Astrocyte (in vitro differentiated cells and primary cell): Measurements from ENCODE around the gene PAM16. TPM values are rescaled to one million over a fixed set of nuclear protein-coding genes. Genes with fewer than 3 reads are reported as not detected.
"Not testable (repeated sequence)": the region's sequence is repeated elsewhere in the genome, so short reads cannot be mapped to it uniquely, and the experiment has no call there.

ENCODE experiments used
- DNase-seq: peaks from one replicate; pipeline ENCODE4 v3.0.0-alpha.2; 2010; ENCODE audit warnings: low read depth
- FAIRE-seq: peaks from 2 replicates; lab custom pipeline; 2011; peaks lifted over from hg19 to GRCh38; lab: Jason Lieb, UNC
- H2AFZ ChIP-seq: 2 replicates; pipeline ENCODE4 v1.6.0; 2012; ENCODE audit warnings: low read depth, low read length, inconsistent platforms
- H3K27ac ChIP-seq: 2 replicates; pipeline ENCODE4 v1.5.1; 2011; ENCODE audit warnings: low read depth, low read length, inconsistent platforms
- H3K27me3 ChIP-seq: 2 replicates; pipeline ENCODE4 v1.6.0; 2011; ENCODE audit warnings: low read length, inconsistent platforms; ENCODE audit not compliant: insufficient read depth
- H3K36me3 ChIP-seq: 2 replicates; pipeline ENCODE4 v1.5.1; 2011; ENCODE audit warnings: low read length, inconsistent platforms; ENCODE audit not compliant: insufficient read depth
- H3K4me1 ChIP-seq: 2 replicates; pipeline ENCODE4 v1.5.1; 2011; ENCODE audit warnings: low read length, inconsistent platforms; ENCODE audit not compliant: insufficient read depth
- H3K4me2 ChIP-seq: 2 replicates; pipeline ENCODE4 v1.6.0; 2012; ENCODE audit warnings: low read length, inconsistent platforms
- H3K4me3 ChIP-seq: 2 replicates; pipeline ENCODE4 v1.5.1; 2011; ENCODE audit warnings: low read depth, mild to moderate bottlenecking, low read length, inconsistent platforms; ENCODE audit not compliant: insufficient read depth
- H3K79me2 ChIP-seq: 2 replicates; pipeline ENCODE4 v1.6.0; 2012; ENCODE audit warnings: mild to moderate bottlenecking, low read length, inconsistent platforms; ENCODE audit not compliant: insufficient read depth
- H3K9ac ChIP-seq: 2 replicates; pipeline ENCODE4 v1.6.0; 2012; ENCODE audit warnings: mild to moderate bottlenecking, low read length, inconsistent platforms
- H3K9me3 ChIP-seq: 2 replicates; pipeline ENCODE4 v1.5.1; 2012; ENCODE audit warnings: low read depth, mild to moderate bottlenecking, low read length, inconsistent platforms; ENCODE audit not compliant: insufficient read depth
- H4K20me1 ChIP-seq: 2 replicates; pipeline ENCODE4 v1.6.0; 2012; ENCODE audit warnings: low read length, inconsistent platforms; ENCODE audit not compliant: insufficient read depth
- H3K27ac Mint-ChIP-seq: one replicate; pipeline ENCODE4 v1.8.0; 2021; ENCODE audit warnings: mild to moderate bottlenecking, mixed read lengths; ENCODE audit not compliant: unreplicated experiment
- H3K27me3 Mint-ChIP-seq: one replicate; pipeline ENCODE4 v1.8.0; 2021; ENCODE audit warnings: low read depth, mixed read lengths; ENCODE audit not compliant: unreplicated experiment
- H3K36me3 Mint-ChIP-seq: one replicate; pipeline ENCODE4 v1.8.0; 2021; ENCODE audit warnings: low read depth, mixed read lengths; ENCODE audit not compliant: unreplicated experiment
- H3K4me1 Mint-ChIP-seq: one replicate; pipeline ENCODE4 v1.8.0; 2021; ENCODE audit warnings: low read depth, mixed read lengths; ENCODE audit not compliant: unreplicated experiment
- H3K4me3 Mint-ChIP-seq: one replicate; pipeline ENCODE4 v1.8.0; 2021; ENCODE audit warnings: mild to moderate bottlenecking, moderate library complexity, mixed read lengths; ENCODE audit not compliant: unreplicated experiment
- H3K9me3 Mint-ChIP-seq: one replicate; pipeline ENCODE4 v1.8.0; 2021; ENCODE audit warnings: mild to moderate bottlenecking, mixed read lengths; ENCODE audit not compliant: unreplicated experiment
- EZH2 ChIP-seq: IDR thresholded peaks from 2 replicates; pipeline ENCODE4 v1.6.1; 2012; ENCODE audit warnings: mild to moderate bottlenecking, low read length, inconsistent platforms; ENCODE audit not compliant: insufficient read depth
- total RNA-seq: library from RNA; stranded (reverse); gene quantifications from 2 replicates; pipeline ENCODE4 v1.2.1, GENCODE V29; 2021
- TF ChIP-seq, protein P1 (sequence below): IDR thresholded peaks from 2 replicates; pipeline ENCODE4 v1.5.1; 2011; ENCODE audit warnings: low read depth, mild to moderate bottlenecking, inconsistent platforms, low read length, moderate library complexity; ENCODE audit not compliant: insufficient read depth

Gene PAM16
- total RNA-seq, 1 donor from 2014 or later = 51.9 TPM

DNA sequence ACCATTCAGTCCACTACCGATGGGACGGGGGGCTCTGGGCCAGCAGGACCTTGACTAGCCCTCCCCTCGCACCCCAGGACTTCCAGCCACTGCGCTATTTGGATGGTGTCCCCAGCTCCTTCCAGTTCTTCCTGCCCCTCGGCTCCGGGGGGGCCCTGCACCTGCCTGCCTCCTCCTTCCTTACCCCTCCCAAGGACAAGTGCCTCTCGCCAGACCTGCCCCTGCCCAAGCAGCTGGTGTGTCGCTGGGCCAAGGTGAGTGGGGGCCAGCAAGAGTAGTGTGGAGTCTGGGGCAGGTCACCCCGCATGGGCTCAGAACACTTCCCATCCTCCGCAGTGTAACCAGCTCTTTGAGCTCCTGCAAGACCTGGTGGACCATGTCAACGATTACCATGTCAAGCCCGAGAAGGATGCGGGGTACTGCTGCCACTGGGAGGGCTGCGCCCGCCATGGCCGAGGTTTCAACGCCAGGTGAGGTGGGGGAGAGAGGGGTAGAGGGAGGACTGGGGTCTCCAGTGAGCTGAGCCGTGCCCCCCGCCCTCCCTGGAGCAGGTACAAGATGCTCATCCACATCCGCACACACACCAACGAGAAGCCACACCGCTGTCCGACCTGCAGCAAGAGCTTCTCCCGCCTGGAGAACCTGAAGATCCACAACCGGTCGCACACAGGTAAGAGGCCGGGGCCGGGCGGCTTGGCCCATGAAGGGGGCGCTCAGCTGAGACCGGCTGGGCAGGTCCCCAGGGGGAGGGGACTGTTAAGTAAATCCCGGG is 16.2 kb downstream of the PAM16 start:
- H4K20me1 ChIP-seq = peaks cover 74% of the 10 kb centered on the region
- H3K4me1 ChIP-seq = no peaks in the 10 kb centered on the region
- no peaks in the 10 kb centered on the region for H3K27me3 ChIP-seq
- no peak overlapping the region for H3K27ac Mint-ChIP-seq
- H3K4me2 ChIP-seq = no peak overlapping the region
- H3K36me3 ChIP-seq = peaks cover 3% of the 10 kb centered on the region
- no peak for DNase-seq
- no peak for FAIRE-seq
- peaks cover 27% of the 10 kb centered on the region for H3K79me2 ChIP-seq
- H2AFZ ChIP-seq = no peak overlapping the region
- no peaks in the 10 kb centered on the region for H3K4me1 Mint-ChIP-seq
- TF ChIP-seq EZH2 = no peak
- TF ChIP-seq, protein P1, sequence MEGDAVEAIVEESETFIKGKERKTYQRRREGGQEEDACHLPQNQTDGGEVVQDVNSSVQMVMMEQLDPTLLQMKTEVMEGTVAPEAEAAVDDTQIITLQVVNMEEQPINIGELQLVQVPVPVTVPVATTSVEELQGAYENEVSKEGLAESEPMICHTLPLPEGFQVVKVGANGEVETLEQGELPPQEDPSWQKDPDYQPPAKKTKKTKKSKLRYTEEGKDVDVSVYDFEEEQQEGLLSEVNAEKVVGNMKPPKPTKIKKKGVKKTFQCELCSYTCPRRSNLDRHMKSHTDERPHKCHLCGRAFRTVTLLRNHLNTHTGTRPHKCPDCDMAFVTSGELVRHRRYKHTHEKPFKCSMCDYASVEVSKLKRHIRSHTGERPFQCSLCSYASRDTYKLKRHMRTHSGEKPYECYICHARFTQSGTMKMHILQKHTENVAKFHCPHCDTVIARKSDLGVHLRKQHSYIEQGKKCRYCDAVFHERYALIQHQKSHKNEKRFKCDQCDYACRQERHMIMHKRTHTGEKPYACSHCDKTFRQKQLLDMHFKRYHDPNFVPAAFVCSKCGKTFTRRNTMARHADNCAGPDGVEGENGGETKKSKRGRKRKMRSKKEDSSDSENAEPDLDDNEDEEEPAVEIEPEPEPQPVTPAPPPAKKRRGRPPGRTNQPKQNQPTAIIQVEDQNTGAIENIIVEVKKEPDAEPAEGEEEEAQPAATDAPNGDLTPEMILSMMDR = no peak
- H3K9ac ChIP-seq = no peak overlapping the region
- no peak overlapping the region for H3K4me3 ChIP-seq
- H3K27ac ChIP-seq = no peak overlapping the region
- no peaks in the 10 kb centered on the region for H3K9me3 Mint-ChIP-seq
- H3K36me3 Mint-ChIP-seq = peaks cover 5% of the 10 kb centered on the region
- no peak overlapping the region for H3K4me3 Mint-ChIP-seq
- H3K9me3 ChIP-seq = no peaks in the 10 kb centered on the region
- H3K27me3 Mint-ChIP-seq = no peaks in the 10 kb centered on the region

DNA sequence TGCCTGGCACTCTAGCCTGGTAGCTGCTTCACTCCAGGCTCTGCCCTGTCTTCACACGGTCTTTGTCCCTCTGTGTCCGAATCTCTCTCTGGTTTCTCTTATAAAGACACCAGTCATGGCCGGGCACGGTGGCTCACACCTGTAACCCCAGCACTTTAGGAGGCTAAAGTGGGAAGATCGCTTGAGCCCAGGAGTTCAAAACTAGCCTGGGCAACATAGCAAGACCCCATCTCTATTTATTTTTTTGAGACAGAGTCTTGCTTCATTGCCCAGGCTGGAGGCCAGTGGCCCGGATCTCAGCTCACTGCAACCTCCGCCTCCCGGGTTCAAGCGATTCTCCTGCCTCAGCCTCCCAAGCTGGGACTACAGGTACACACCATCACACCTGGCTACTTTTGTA is 17.4 kb downstream of the PAM16 start:
- H3K79me2 ChIP-seq = peaks cover 39% of the 10 kb centered on the region
- H3K4me3 ChIP-seq, H3K27me3 Mint-ChIP-seq, H3K4me3 Mint-ChIP-seq, H3K36me3 Mint-ChIP-seq, FAIRE-seq, H3K9me3 ChIP-seq, H3K4me2 ChIP-seq, H3K4me1 Mint-ChIP-seq, H3K4me1 ChIP-seq, H3K27ac Mint-ChIP-seq, H3K9me3 Mint-ChIP-seq, H3K27ac ChIP-seq, H2AFZ ChIP-seq, H3K27me3 ChIP-seq, DNase-seq, H3K9ac ChIP-seq, H3K36me3 ChIP-seq: not testable (repeated sequence)
- peaks cover 78% of the 10 kb centered on the region for H4K20me1 ChIP-seq

DNA sequence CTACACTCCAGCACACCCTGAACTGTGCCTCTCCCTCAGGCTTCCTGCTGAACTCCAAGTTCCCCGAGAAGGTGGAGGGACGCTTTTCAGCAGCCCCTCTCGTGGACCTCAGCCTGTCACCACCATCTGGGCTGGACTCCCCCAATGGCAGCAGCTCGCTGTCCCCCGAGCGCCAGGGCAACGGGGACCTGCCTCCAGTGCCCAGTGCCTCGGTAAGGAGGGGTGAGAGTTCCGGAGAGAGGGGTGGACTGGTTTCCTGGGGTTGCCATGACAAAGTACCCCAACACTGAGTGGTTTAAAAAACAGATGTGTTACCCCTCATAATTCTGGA is 17.8 kb downstream of the PAM16 start:
- Histone ChIP-seq H3K79me2 (peaks cover 44% of the 10 kb centered on the region), H3K9ac (no peak overlapping the region), H3K36me3 (peaks cover 3% of the 10 kb centered on the region), H2AFZ (no peak overlapping the region), H3K4me3 (no peak overlapping the region), H3K27me3 (no peaks in the 10 kb centered on the region), H3K4me2 (no peak overlapping the region), H3K4me1 (peaks cover 10% of the 10 kb centered on the region), H3K9me3 (no peaks in the 10 kb centered on the region), H4K20me1 (peaks cover 78% of the 10 kb centered on the region), H3K27ac (no peak overlapping the region)
- no peaks in the 10 kb centered on the region for H3K27me3 Mint-ChIP-seq
- no peak overlapping the region for H3K4me3 Mint-ChIP-seq
- H3K27ac Mint-ChIP-seq = no peak overlapping the region
- H3K36me3 Mint-ChIP-seq = peaks cover 5% of the 10 kb centered on the region
- DNase-seq = no peak
- no peak for FAIRE-seq
- TF ChIP-seq, protein P1 = no peak
- no peak for TF ChIP-seq EZH2
- H3K4me1 Mint-ChIP-seq = peaks cover 5% of the 10 kb centered on the region
- H3K9me3 Mint-ChIP-seq = no peaks in the 10 kb centered on the region
